Upper lobe of left lung (tissue), 6 donors: ENCODE measurements around the gene DPP9. TPM values are rescaled to one million over a fixed set of nuclear protein-coding genes. Genes with fewer than 3 reads are reported as not detected.

ENCODE experiments used
- ATAC-seq, 2 donors: fragments of 200-7000 bp; cut with Tn5 transposase; one replicate each; pipeline ENCODE4 v1.9.1; 2022; ENCODE audit warnings: mild to moderate bottlenecking in 2 of 2, moderate library complexity in 2 of 2; ENCODE audit not compliant: low FRiP score in 2 of 2
- DNase-seq, 2 donors: peaks; one replicate each; pipeline ENCODE4 v3.0.0-alpha.2; 2019 to 2020
- H3K27ac ChIP-seq, 4 donors: fragments of 200-600 bp; sonication (generic); one replicate each; pipeline ENCODE4 v1.5.1; 2016 to 2019
- H3K27me3 ChIP-seq, 4 donors: fragments of 200-600 bp; sonication (generic); one replicate each; pipeline ENCODE4 v1.5.1; 2017 to 2019
- H3K36me3 ChIP-seq, 4 donors: fragments of 200-600 bp; sonication (generic); one replicate each; pipeline ENCODE4 v1.5.1; 2016 to 2019
- H3K4me1 ChIP-seq, 4 donors: fragments of 200-600 bp; sonication (generic); one replicate each; pipeline ENCODE4 v1.5.1; 2018 to 2019
- H3K4me3 ChIP-seq, 4 donors: fragments of 200-600 bp; sonication (generic); one replicate each; pipeline ENCODE4 v1.5.1; 2017 to 2019; ENCODE audit warnings: mild to moderate bottlenecking in 2 of 4, moderate library complexity in 1 of 4
- H3K9me3 ChIP-seq, 4 donors: fragments of 200-600 bp; sonication (generic); one replicate each; pipeline ENCODE4 v1.5.1; 2018 to 2019
- EP300 ChIP-seq, 4 donors: sonication (generic); formaldehyde crosslinking; IDR thresholded peaks; one replicate each; pipeline ENCODE4 v1.5.1; 2017; ENCODE audit warnings: antibody characterized with exemption in 4 of 4, control low read depth in 2 of 4
- POLR2A ChIP-seq, 4 donors: fragments of 450-650 bp; IDR thresholded peaks; one replicate each; pipeline ENCODE4 v1.5.1; 2016 to 2017; ENCODE audit warnings: antibody characterized with exemption in 4 of 4, mild to moderate bottlenecking in 2 of 4
- POLR2AphosphoS5 ChIP-seq, 2 donors: sonication (generic); formaldehyde crosslinking; IDR thresholded peaks; one replicate each; pipeline ENCODE4 v1.5.1; 2017; ENCODE audit warnings: antibody characterized with exemption in 2 of 2
- WGBS, 2 donors: methylation state at CpG; one replicate each; pipeline ENCODE4 v1.1.5; 2017 to 2018; 5-methylcytosine and 5-hydroxymethylcytosine counted together
- total RNA-seq, 6 donors: library from RNA; depleted of rRNA in 4 of 6; stranded (reverse); fragments of >200 nt in 4 of 6; gene quantifications; one replicate each; pipeline versions ENCODE4 v1.1.0 to v1.2.1, GENCODE V29; 2016 to 2021
- TF ChIP-seq, protein P1 (sequence below), 6 experiments: fragments of 450-650 bp in 4 of 6; fragments of 200-600 bp in 2 of 6; sonication (generic) in 2 of 6; IDR thresholded peaks; one replicate each; pipeline ENCODE4 v1.5.1; 2016 to 2019; ENCODE audit warnings: antibody characterized with exemption in 6 of 6
- donor health status: DM: no; HTN: no; CAD: no; lungs with moderate emphysema.
- donor health status: DM: no; HTN: yes; CAD: no; lungs with severe emphysema.

Gene DPP9
- total RNA-seq, 6 donors from 2014 or later = 55.1 to 255 (median 89.0) TPM

DNA sequence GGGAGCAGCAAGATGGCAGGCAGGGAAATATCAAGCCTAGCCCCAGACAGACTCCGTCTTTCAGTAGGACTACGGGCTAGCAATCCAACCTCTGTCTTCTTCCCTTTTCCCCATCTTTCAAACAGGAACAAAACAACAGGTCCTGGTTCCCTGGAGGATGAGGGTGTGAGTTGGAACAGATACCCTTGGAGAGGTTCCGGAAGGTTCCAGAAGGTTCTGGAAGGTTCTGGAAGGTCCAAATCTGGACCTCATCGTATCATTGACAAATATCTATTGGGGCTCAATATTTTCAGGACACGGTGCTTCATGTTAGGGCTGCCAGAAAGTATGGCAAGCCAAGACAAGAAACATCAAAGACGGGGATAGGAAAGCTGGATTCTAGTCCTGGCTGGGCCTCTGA, 39.4 kb upstream of the DPP9 start:
- H3K9me3 ChIP-seq = no peaks in the 10 kb centered on the region
- 80% methylated on average over 6 of the region's 6 CpGs for WGBS, 2 donors
- DNase-seq = no peak
- no peak for ATAC-seq
- TF ChIP-seq EP300 (IDR thresholded peaks at IDR 0.05) = no peak
- TF ChIP-seq, protein P1, sequence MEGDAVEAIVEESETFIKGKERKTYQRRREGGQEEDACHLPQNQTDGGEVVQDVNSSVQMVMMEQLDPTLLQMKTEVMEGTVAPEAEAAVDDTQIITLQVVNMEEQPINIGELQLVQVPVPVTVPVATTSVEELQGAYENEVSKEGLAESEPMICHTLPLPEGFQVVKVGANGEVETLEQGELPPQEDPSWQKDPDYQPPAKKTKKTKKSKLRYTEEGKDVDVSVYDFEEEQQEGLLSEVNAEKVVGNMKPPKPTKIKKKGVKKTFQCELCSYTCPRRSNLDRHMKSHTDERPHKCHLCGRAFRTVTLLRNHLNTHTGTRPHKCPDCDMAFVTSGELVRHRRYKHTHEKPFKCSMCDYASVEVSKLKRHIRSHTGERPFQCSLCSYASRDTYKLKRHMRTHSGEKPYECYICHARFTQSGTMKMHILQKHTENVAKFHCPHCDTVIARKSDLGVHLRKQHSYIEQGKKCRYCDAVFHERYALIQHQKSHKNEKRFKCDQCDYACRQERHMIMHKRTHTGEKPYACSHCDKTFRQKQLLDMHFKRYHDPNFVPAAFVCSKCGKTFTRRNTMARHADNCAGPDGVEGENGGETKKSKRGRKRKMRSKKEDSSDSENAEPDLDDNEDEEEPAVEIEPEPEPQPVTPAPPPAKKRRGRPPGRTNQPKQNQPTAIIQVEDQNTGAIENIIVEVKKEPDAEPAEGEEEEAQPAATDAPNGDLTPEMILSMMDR (IDR thresholded peaks at IDR 0.05) = no peak
- TF ChIP-seq POLR2AphosphoS5 (IDR thresholded peaks at IDR 0.05) = no peak
- TF ChIP-seq POLR2A (IDR thresholded peaks at IDR 0.05) = no peak
- no peak overlapping the region for H3K4me3 ChIP-seq
- H3K27me3 ChIP-seq = no peaks in the 10 kb centered on the region
- no peaks in the 10 kb centered on the region for H3K36me3 ChIP-seq
- no peak overlapping the region for H3K27ac ChIP-seq
- H3K4me1 ChIP-seq = peaks cover 10 to 18% (median 12%) of the 10 kb centered on the region in 4 donors

- Histone ChIP-seq H3K36me3 (no peaks in the 10 kb centered on the region), H3K27me3 (no peaks in the 10 kb centered on the region), H3K4me3 (peak overlapping the region in 3 of 4 donors; percentile 24 to 44 (median 39)), H3K9me3 (no peaks in the 10 kb centered on the region), H3K27ac (no peak overlapping the region), H3K4me1 (peaks cover 10 to 18% (median 12%) of the 10 kb centered on the region in 4 donors)
- no peak for ATAC-seq
- TF ChIP-seq POLR2A (IDR thresholded peaks at IDR 0.05) (no peak), POLR2AphosphoS5 (IDR thresholded peaks at IDR 0.05) (no peak), EP300 (IDR thresholded peaks at IDR 0.05) (no peak)
- TF ChIP-seq, protein P1 (IDR thresholded peaks at IDR 0.05) = no peak
- DNase-seq = no peak
- WGBS, 2 donors = 41 to 51% methylated on average over 6 to 10 of the region's 10 CpGs
These were observed 36.6 kb upstream of the DPP9 start for GRCh38 chr19:4760285-4760650.

GRCh38 chr19:4759388-4760284, 36.0 kb upstream of the DPP9 start:
- no peaks in the 10 kb centered on the region for H3K9me3 ChIP-seq
- peak; percentile 89 to 96 for ATAC-seq
- peak; percentile 93 to 99 for DNase-seq
- H3K36me3 ChIP-seq = no peaks in the 10 kb centered on the region
- no peak overlapping the region for H3K27ac ChIP-seq
- WGBS, 2 donors = 3 to 7% methylated on average over 6 to 45 of the region's 53 CpGs
- TF ChIP-seq, protein P1 (IDR thresholded peaks at IDR 0.05) = no peak
- no peak for TF ChIP-seq EP300 (IDR thresholded peaks at IDR 0.05)
- TF ChIP-seq POLR2AphosphoS5 (IDR thresholded peaks at IDR 0.05) = no peak
- TF ChIP-seq POLR2A (IDR thresholded peaks at IDR 0.05) = no peak
- H3K4me1 ChIP-seq = peaks cover 10 to 18% (median 12%) of the 10 kb centered on the region in 4 donors
- H3K4me3 ChIP-seq = peak overlapping the region; percentile 9 to 44 (median 32)
- H3K27me3 ChIP-seq = no peaks in the 10 kb centered on the region

GRCh38 chr19:4758659-4759058, 35.0 kb upstream of the DPP9 start:
- Histone ChIP-seq H3K4me1 (peaks cover 10 to 18% (median 12%) of the 10 kb centered on the region in 4 donors), H3K36me3 (no peaks in the 10 kb centered on the region), H3K9me3 (no peaks in the 10 kb centered on the region), H3K27me3 (no peaks in the 10 kb centered on the region), H3K27ac (no peak overlapping the region), H3K4me3 (no peak overlapping the region)
- WGBS, 2 donors = 71 to 85% methylated on average over 5 of the region's 5 CpGs
- ATAC-seq (no peak), DNase-seq (no peak)
- TF ChIP-seq, protein P1 (IDR thresholded peaks at IDR 0.05) = no peak
- no peak for TF ChIP-seq POLR2A (IDR thresholded peaks at IDR 0.05)
- no peak for TF ChIP-seq POLR2AphosphoS5 (IDR thresholded peaks at IDR 0.05)
